K562 (cell line): Measurements from ENCODE around the gene LZTS2. TPM values are rescaled to one million over a fixed set of nuclear protein-coding genes. Genes with fewer than 3 reads are reported as not detected.

Experiments
- ATAC-seq: fragments of 200-7000 bp; cut with Tn5 transposase; 3 replicates; pipeline ENCODE4 v1.9.1; 2020; ENCODE audit warnings: moderate library complexity
- BruUV-seq: library from RNA; stranded (reverse); fragments of 400-500 nt; replicated peaks from 2 replicates; lab custom pipeline; 2021; lab: Mats Ljungman, UMichigan
- CTCF ChIA-PET: fragments of 300-600 bp; formaldehyde crosslinking; extraction: SDS; loops from one replicate; lab custom pipeline; 2021; ENCODE audit warnings: low intra/inter-chr PET ratio; lab: Yijun Ruan, JAX
- POLR2A ChIA-PET: fragments of 300-600, 350-650 bp; sonication (Branson Sonifier 250); formaldehyde crosslinking; extraction: SDS; loops from one replicate; lab custom pipeline; 2021; ENCODE audit warnings: antibody characterized with exemption, inconsistent platforms; lab: Yijun Ruan, JAX
- DNase-seq, 4 experiments: peaks; one replicate each; pipeline versions ENCODE4 v3.0.0 to v3.0.0-alpha.2; 2011 to 2018; ENCODE audit warnings: low spot score in 3 of 4, mixed read lengths in 3 of 4; ENCODE audit errors: extremely low read depth in 1 of 4
- FAIRE-seq: peaks from 2 replicates; lab custom pipeline; 2011; peaks lifted over from hg19 to GRCh38; lab: Jason Lieb, UNC
- H2AFZ ChIP-seq: 2 replicates; pipeline ENCODE4 v1.6.0; 2011; ENCODE audit warnings: low read depth, low read length, control low read depth, inconsistent platforms
- H3K27ac ChIP-seq: fragments of 200-600 bp; 3 replicates; pipeline ENCODE4 v1.8.0; 2011; ENCODE audit warnings: low read depth, mild to moderate bottlenecking, control low read depth, inconsistent platforms, low read length, moderate library complexity, mixed read lengths; ENCODE audit errors: extremely low read depth
- H3K27me3 ChIP-seq, 2 experiments: fragments of 300-600 bp in 1 of 2; 2 replicates in 1 of 2; 3 replicates in 1 of 2; pipeline versions ENCODE4 v1.6.0 to v1.8.0; 2011; ENCODE audit warnings: inconsistent platforms in 2 of 2, low read length in 2 of 2, mild to moderate bottlenecking in 1 of 2, mixed read lengths in 1 of 2, moderate library complexity in 1 of 2; ENCODE audit not compliant: control insufficient read depth in 2 of 2, insufficient read depth in 2 of 2
- H3K36me3 ChIP-seq: fragments of 300-600 bp; 3 replicates; pipeline ENCODE4 v1.8.0; 2011; ENCODE audit warnings: mild to moderate bottlenecking, low read length, inconsistent platforms; ENCODE audit not compliant: control insufficient read depth, insufficient read depth
- H3K4me1 ChIP-seq, 2 experiments: fragments of 200-600 bp in 1 of 2; replicated peaks in 1 of 2; 2 replicates in 1 of 2; 3 replicates in 1 of 2; pipeline versions ENCODE4 v1.5.1 to v1.8.0; 2011; ENCODE audit warnings: inconsistent platforms in 2 of 2, low read length in 2 of 2, mild to moderate bottlenecking in 1 of 2, mixed read lengths in 1 of 2, moderate library complexity in 1 of 2; ENCODE audit not compliant: control insufficient read depth in 2 of 2, insufficient read depth in 2 of 2
- H3K4me2 ChIP-seq: 2 replicates; pipeline ENCODE4 v1.6.1; 2011; ENCODE audit warnings: low read length, control low read depth, inconsistent platforms, mixed read lengths; ENCODE audit not compliant: insufficient read depth
- H3K4me3 ChIP-seq: fragments of 200-600 bp; sonication (generic), shearing (Covaris generic); 2 replicates; pipeline ENCODE4 v1.5.1; 2016; ENCODE audit warnings: control low read depth, inconsistent platforms
- H3K79me2 ChIP-seq: fragments of 200-600 bp; 3 replicates; pipeline ENCODE4 v1.8.0; 2011; ENCODE audit warnings: low read length, inconsistent platforms; ENCODE audit not compliant: control insufficient read depth, insufficient read depth
- H3K9ac ChIP-seq, 2 experiments: 2 replicates each; pipeline versions ENCODE4 v1.6.0 to v1.6.1; 2011; ENCODE audit warnings: low read depth in 2 of 2, low read length in 2 of 2, control low read depth in 1 of 2, inconsistent platforms in 1 of 2, mild to moderate bottlenecking in 1 of 2, mixed read lengths in 1 of 2; ENCODE audit not compliant: insufficient read depth in 1 of 2
- H3K9me1 ChIP-seq: one replicate; pipeline ENCODE4 v1.6.0; 2011; ENCODE audit warnings: inconsistent platforms, mild to moderate bottlenecking, low read length, moderate library complexity; ENCODE audit not compliant: control insufficient read depth, insufficient read depth
- H3K9me3 ChIP-seq: replicated peaks from 2 replicates; pipeline ENCODE4 v1.5.1; 2011; ENCODE audit warnings: low read depth, low read length, inconsistent platforms; ENCODE audit not compliant: control insufficient read depth, insufficient read depth
- H4K20me1 ChIP-seq: replicated peaks from 2 replicates; pipeline ENCODE4 v1.6.1; 2011; ENCODE audit warnings: low read length, inconsistent platforms, mixed read lengths; ENCODE audit not compliant: control insufficient read depth, insufficient read depth
- ARID2 ChIP-seq: fragments of 450-650 bp; IDR thresholded peaks from 2 replicates; pipeline ENCODE4 v1.6.1; 2017; ENCODE audit warnings: antibody characterized with exemption, mild to moderate bottlenecking
- ASH1L ChIP-seq: fragments of 450-650 bp; IDR thresholded peaks from 2 replicates; pipeline ENCODE4 v1.6.1; 2018; ENCODE audit warnings: borderline replicate concordance, mild to moderate bottlenecking, low read depth; ENCODE audit not compliant: partially characterized antibody
- CTBP1 ChIP-seq: fragments of 450-650 bp; IDR thresholded peaks from 2 replicates; pipeline ENCODE4 v1.6.1; 2016; ENCODE audit warnings: borderline replicate concordance
- DIDO1 ChIP-seq: fragments of 450-650 bp; IDR thresholded peaks from 2 replicates; pipeline ENCODE4 v1.6.1; 2016; ENCODE audit warnings: low read depth, missing biosample characterization, missing genetic modification characterization
- EP400 ChIP-seq: fragments of 450-650 bp; IDR thresholded peaks from 2 replicates; pipeline ENCODE4 v1.6.1; 2017; ENCODE audit warnings: antibody characterized with exemption, mild to moderate bottlenecking, moderate library complexity
- GTF2F1 ChIP-seq: IDR thresholded peaks from 2 replicates; pipeline ENCODE4 v1.6.1; 2011; ENCODE audit warnings: low read depth, low read length, improper control_type of control experiment
- MYNN ChIP-seq, 2 experiments: sonication (generic); formaldehyde crosslinking in 1 of 2; IDR thresholded peaks; 2 replicates each; pipeline versions ENCODE4 v1.5.0 to v1.6.1; 2016 to 2020; ENCODE audit warnings: antibody characterized with exemption in 1 of 2, missing genetic modification reagents in 1 of 2
- NELFE ChIP-seq: IDR thresholded peaks from 2 replicates; pipeline ENCODE4 v1.6.1; 2011; ENCODE audit warnings: mild to moderate bottlenecking; ENCODE audit not compliant: insufficient read depth, insufficient read length
- RB1 ChIP-seq: fragments of 450-650 bp; IDR thresholded peaks from 2 replicates; pipeline ENCODE4 v1.6.1; 2017; ENCODE audit warnings: low read depth, mild to moderate bottlenecking
- SMAD2 ChIP-seq: fragments of 150-350 bp; IDR thresholded peaks from 2 replicates; pipeline ENCODE4 v1.6.1; 2014; ENCODE audit warnings: low read depth, mild to moderate bottlenecking, low read length
- SP2 ChIP-seq: IDR thresholded peaks from 2 replicates; pipeline ENCODE4 v1.6.1; 2011; ENCODE audit warnings: mild to moderate bottlenecking, low read depth, low read length, moderate library complexity; ENCODE audit not compliant: poor library complexity, severe bottlenecking; ENCODE audit errors: extremely low read depth
- TFAP4 ChIP-seq: sonication (generic); formaldehyde crosslinking; IDR thresholded peaks from 2 replicates; pipeline ENCODE4 v1.8.0; 2022; ENCODE audit warnings: missing genetic modification reagents, mild to moderate bottlenecking, moderate library complexity, borderline replicate concordance
- WGBS: fragments of 100-300 bp; shearing (Covaris generic); methylation state at CpG from one replicate; pipeline ENCODE4 v1.1.6; 2016; ENCODE audit warnings: low coverage, mixed read lengths; ENCODE audit not compliant: insufficient coverage; ENCODE audit errors: missing lambda C conversion rate; 5-methylcytosine and 5-hydroxymethylcytosine counted together
- in situ Hi-C: fragments of 300-500 bp; cut with MboI; formaldehyde crosslinking; loops from 4 replicates; pipeline ENCODE4 v1.15.0; 2018; ENCODE audit warnings: inconsistent platforms, mixed read lengths
- intact Hi-C: fragments of 100-400 bp; cut with micrococcal nuclease; formaldehyde crosslinking; loops from 2 replicates; pipeline ENCODE4 v1.14.2; 2022
- polyA plus RNA-seq, 8 experiments: library from polyadenylated mRNA; depleted of rRNA in 4 of 8; stranded (reverse) in 5 of 8; unstranded in 3 of 8; fragments of >200 nt; fragmentation: Nextera tagmentation in 2 of 8; fragmentation: Illumina TruSeq in 1 of 8; extraction: Ambion mirVana in 2 of 8; extraction: Trizol in 1 of 8; gene quantifications; 2 replicates each; pipeline versions ENCODE4 v1.2.1 to v1.2.3, GENCODE V29; 2011 to 2014; ENCODE audit warnings: inconsistent platforms in 1 of 8, missing spikeins in 1 of 8
- total RNA-seq, 7 experiments: library from RNA; depleted of rRNA in 6 of 7; stranded (reverse); fragments of >200 nt in 6 of 7; fragmentation: Illumina TruSeq in 2 of 7; extraction: Trizol in 2 of 7; gene quantifications; 2 replicates each; pipeline versions ENCODE4 v1.2.1 to v1.2.3, GENCODE V29; 2011 to 2021; ENCODE audit warnings: low replicate concordance in 1 of 7
- TF ChIP-seq, protein P1 (sequence below): fragments of 250-450 bp; sonication (Bioruptor Pico); IDR thresholded peaks from 2 replicates; pipeline ENCODE4 v1.4.0; 2020; ENCODE audit warnings: borderline replicate concordance

LZTS2 gene
- total and polyA plus RNA-seq, 9 of the 15 experiments (the other 6 are each of a cell fraction or from before 2014, with no cell fraction given): 0.23 to 42.5 (median 14.7) TPM

GRCh38 chr10:101047268-101047667 is 47.7 kb downstream of the LZTS2 start:
- peaks cover 11 to 34% of the 10 kb centered on the region in 2 experiments for H3K4me1 ChIP-seq
- H4K20me1 ChIP-seq: no peaks in the 10 kb centered on the region
- 74% methylated on average over 5 of the region's 16 CpGs for WGBS
- BruUV-seq: no TSS peak
- no peaks in the 10 kb centered on the region for H3K79me2 ChIP-seq
- no peak for TF ChIP-seq ASH1L
- no peak overlapping the region for H3K9ac ChIP-seq
- H2AFZ ChIP-seq: no peak overlapping the region
- no peaks in the 10 kb centered on the region for H3K9me1 ChIP-seq
- intact Hi-C loops (no loop called here), in situ Hi-C loops (no loop called here)
- H3K4me3 ChIP-seq: no peak overlapping the region
- no peak overlapping the region for H3K4me2 ChIP-seq
- no peak overlapping the region for H3K27ac ChIP-seq
- no peaks in the 10 kb centered on the region for H3K27me3 ChIP-seq
- CTCF ChIA-PET: no interaction called here
- ATAC-seq: no peak
- H3K9me3 ChIP-seq: no peaks in the 10 kb centered on the region
- POLR2A ChIA-PET: interaction anchor here (1.7 kb wide), 1 partner anchor 49 kb away, joined by 5 read pairs; no protein-coding TSS in a partner anchor
- FAIRE-seq: no peak
- no peaks in the 10 kb centered on the region for H3K36me3 ChIP-seq
- no peak for DNase-seq

- peaks cover 8 to 28% of the 10 kb centered on the region in 2 experiments; a peak in 4 of 5 replicates for H3K4me1 ChIP-seq
- H3K79me2 ChIP-seq: no peaks in the 10 kb centered on the region
- no peaks in the 10 kb centered on the region for H3K9me1 ChIP-seq
- H3K27ac ChIP-seq: no peak overlapping the region
- in situ Hi-C loops (no loop called here), intact Hi-C loops (no loop called here)
- no peaks in the 10 kb centered on the region for H3K36me3 ChIP-seq
- no peaks in the 10 kb centered on the region for H3K27me3 ChIP-seq
- H4K20me1 ChIP-seq: no peaks in the 10 kb centered on the region
- H3K4me2 ChIP-seq: no peak overlapping the region
- WGBS: 71% methylated on average over 20 of the region's 62 CpGs
- BruUV-seq: no TSS peak
- H3K9me3 ChIP-seq: no peaks in the 10 kb centered on the region
- DNase-seq (no peak), ATAC-seq (no peak), FAIRE-seq (no peak)
- no peak overlapping the region for H3K9ac ChIP-seq
- H3K4me3 ChIP-seq: no peak overlapping the region
- ChIA-PET CTCF (no interaction called here), POLR2A (no interaction called here)
- no peak overlapping the region for H2AFZ ChIP-seq
- TF ChIP-seq SMAD2 (no peak), NELFE (no peak), CTBP1 (no peak), RB1 (no peak), ARID2 (no peak), GTF2F1 (no peak), MYNN (IDR thresholded peaks at IDR 0.05) (no peak), MYNN (CRISPR knock-in tag; IDR thresholded peaks at IDR 0.05) (no peak), SP2 (no peak), TFAP4 (CRISPR knock-in tag) (no peak), EP400 (no peak), DIDO1 (tag) (no peak)
- TF ChIP-seq, protein P1, sequence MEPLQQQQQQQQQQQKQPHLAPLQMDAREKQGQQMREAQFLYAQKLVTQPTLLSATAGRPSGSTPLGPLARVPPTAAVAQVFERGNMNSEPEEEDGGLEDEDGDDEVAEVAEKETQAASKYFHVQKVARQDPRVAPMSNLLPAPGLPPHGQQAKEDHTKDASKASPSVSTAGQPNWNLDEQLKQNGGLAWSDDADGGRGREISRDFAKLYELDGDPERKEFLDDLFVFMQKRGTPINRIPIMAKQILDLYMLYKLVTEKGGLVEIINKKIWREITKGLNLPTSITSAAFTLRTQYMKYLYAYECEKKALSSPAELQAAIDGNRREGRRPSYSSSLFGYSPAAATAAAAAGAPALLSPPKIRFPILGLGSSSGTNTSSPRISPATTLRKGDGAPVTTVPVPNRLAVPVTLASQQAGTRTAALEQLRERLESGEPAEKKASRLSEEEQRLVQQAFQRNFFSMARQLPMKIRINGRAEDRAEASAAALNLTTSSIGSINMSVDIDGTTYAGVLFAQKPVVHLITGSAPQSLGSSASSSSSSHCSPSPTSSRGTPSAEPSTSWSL (CRISPR knock-in tag): no peak
Measured at GRCh38 chr10:101047961-101048892, 48.6 kb downstream of the LZTS2 start.
